ENCODE results near the gene TLE7.
A peak's percentile ranks its signal among the peaks of the same experiment; 100 is the strongest.

TLE7 gene

DNA sequence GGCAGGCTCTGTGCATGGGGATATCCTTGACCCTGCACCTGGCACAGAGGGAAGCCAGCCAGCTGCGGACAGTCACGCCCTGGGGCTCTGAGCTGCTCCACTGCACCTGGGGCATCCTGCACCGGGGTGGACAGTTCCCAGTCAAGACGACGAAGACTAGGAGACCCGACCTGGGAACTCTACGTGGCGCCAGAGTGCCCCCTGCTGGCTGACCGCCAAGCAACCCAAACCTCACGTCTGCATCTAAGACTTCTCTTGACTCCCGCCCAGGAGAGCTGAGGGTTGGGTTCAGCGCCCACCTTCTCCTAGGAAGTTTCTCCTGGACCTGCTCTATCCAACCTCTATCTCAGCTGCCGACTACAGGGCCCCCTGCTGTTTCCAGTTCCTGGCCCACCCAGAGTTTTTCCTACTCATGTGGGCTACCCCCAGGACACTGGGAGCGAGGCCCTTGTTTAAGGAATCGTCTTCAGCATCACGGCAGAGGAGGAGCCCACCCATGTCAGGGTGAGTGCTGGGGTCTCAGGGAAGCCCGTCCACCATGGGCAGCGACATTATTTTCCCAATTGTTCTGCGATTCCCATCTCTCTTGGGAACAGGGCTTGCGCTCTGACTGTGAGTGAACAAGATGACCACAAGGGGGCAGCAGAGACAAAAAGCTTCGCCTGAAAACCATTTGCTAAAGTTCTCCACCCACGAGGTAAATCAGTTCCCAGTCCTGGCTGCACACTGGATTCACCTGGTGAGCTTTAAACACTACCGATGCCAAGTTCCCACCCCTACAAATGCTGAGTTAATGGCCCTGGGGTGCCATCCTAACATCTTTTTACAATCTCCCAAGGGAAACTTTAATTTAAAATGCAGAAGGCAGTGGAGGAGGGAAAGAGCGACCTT is 29.3 kb downstream of the TLE7 start:
- DNase-seq: peak; percentile 59

DNA sequence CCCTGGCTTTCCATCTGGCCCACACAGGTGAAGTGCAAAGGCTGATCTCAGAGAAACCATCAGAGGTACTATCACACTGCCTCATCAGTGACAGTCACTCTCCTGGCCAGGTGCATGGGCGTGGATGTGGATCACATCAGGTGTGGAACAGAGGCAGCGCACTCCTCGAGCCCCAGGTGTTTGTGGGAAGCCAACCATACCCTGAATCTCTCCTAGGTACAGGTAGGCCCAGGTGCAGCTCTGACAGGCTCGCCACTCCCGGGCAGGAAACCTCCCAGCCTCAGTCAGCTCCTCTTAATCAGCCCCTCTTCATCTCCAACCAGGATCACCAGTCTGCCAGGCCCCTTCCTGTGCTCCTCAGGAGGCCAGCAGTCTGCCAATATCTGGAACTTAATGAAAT is 31.7 kb downstream of the TLE7 start:
- no peak for DNase-seq

DNA sequence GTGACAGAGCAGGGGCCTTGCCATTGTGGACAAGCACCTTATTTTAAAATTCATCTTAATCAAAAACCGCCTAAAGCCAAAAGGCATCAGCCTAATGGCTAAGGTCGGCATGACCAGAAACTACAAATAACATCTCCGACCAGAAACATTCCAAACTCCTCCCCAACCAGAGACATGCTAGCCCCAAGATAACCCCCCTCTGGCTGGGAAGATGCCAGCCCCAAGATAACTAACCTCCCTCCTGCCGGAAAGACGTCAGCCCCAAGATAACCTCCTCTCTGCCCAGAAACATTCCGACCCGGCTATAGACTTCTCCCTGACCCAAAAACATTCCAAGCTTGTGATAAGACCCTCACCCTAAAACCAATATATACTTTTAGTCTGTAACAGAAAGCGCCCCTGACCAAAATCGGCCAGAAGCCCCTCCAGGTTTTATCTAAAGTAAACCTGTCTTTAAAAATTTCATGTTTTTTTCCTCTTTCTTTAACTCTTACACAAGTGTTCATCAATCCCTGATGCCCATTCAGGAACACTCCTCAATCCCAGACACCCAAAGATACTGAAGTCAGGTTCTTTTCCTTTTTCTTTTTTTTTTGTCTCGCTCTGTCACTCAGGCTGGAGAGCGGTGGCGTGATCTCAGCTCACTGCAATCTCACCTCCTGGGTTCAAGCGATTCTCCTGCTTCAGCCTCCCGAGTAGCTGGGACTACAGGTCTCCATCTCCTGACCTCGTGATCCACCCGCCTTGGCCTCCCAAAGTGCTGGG is 32.7 kb downstream of the TLE7 start:
- DNase-seq: no peak

DNA sequence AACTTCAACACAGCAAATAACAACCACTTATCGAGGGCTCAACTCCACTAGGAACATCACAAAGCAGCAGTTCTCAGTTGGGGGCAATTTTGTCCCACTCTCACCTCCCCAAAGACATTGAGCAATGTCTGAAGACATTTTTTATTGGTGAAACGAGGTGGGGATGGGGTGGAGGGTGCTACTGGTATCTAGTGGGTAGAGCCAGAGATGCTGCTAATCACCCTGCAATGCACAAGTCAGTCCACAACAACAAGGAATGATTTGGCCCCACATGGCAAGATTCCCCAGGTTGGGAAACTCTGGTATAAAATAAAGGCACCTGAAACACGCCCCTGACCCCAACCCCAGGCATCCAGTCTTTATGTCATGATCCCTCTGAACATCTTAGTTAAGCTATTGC is 33.3 kb downstream of the TLE7 start:
- DNase-seq: no peak

DNA sequence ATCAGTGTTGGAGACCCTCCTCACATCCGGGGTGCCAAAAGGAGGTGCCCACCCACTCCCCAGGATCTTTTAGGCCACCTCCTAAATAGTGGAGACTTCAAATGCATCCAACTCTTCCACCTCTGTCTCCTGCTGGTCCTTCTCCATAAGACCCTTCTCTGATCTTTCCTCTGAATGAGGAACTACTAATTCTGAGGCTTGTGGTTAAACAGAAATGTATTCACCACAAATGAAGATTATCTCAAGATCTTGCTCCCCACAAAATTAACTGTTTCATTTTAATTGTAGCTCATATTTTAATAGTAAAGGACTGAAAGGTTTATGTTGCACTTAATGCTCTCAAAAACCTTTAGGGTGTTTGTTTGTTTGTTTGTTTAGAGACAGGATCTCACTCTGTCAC is 34.1 kb downstream of the TLE7 start:
- no peak for DNase-seq

DNA sequence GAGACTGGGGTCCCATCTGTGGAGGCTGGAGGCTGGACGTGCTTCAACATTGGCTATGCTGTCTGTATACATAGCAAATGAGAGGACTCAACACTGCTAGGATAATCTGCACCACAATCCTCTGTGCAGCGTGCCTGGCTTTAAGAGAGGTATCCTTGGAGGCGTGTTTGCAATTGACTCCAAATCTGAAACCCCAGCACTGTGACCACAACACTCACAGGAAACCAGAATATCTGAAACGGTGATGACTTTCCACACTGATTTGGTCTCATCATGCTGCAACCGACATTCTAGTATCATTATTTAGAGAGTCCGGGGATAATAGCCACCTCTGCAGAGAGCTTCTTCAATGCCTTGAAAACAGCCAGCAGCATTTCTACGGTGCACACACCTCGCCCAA is 35.1 kb downstream of the TLE7 start:
- no peak for DNase-seq

DNA sequence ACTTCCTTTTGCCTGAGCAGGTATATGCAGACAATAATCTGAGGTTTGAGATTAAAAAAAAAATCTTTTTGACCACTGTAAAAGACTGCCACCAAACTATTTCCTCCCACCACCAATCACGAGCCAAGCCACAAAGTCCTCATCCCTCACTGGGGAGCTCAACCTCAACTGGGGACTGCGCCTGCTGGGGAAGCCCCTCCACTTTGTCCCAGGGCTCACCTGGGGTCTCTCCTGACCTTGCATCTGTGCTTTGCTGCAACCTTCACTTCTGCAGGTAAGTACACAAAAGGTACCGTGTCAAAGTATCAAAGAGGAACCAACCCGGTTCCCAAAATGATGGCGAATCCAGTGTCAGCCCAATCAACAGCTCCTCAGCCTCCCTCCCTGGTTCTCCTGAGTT is 35.5 kb downstream of the TLE7 start:
- DNase-seq: no peak

DNA sequence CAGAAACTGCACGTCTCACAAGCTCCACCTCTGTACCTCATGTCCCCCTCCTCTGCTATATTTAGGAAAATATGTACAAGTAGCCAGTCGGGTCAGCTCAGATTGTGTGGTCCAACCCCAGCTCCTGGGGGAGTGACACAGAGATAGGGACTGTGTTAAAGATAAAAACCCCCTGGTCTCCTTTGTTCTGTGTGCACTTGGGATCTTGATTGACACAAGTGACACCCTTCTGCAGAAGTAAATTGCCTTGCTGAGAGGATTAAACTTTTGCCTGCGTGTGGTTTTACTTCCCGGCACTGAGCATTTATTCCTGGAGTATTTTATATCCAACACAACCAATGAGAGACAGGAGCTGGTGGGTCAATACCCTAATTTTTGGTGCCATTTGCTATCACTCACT is 37.5 kb downstream of the TLE7 start:
- DNase-seq: no peak

DNA sequence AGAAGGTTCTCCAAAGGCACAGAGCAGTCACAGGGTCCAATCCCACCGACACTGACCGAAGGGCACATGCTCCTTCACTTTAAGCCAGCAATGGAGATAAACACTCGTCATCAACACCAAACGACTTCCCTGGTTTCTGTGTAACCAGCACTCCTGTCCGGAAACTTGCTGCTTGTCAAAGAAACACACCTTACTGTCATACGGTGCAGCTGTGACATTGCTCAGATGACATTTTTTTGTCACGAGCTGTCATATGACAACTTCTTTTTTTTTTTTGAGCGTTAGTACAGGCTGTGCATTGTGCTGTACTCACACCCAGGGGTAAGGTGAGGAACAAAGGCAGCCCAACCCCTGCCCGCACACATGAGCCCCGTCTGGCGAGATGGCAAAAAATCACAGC is 39.2 kb downstream of the TLE7 start:
- no peak for DNase-seq

DNA sequence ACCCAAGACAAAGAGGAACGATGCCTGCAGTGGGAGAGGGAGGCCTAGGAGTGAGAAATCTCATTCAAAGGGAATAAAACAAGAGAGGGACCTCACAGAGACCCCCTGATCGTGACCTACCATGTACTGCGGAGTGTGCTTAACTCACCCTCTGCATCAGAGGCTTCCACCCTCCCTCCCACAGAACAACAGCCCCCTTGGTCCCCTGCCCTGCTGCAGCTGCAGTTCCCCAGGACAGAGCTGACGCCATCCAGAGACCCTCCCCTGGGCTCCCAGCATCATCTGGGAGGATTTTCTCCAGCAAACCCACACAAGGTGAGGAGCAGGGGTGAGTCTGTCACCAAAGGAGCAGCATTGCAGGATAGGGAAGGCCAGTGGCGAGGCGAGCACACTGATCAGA is 39.8 kb downstream of the TLE7 start:
- DNase-seq: no peak

DNA sequence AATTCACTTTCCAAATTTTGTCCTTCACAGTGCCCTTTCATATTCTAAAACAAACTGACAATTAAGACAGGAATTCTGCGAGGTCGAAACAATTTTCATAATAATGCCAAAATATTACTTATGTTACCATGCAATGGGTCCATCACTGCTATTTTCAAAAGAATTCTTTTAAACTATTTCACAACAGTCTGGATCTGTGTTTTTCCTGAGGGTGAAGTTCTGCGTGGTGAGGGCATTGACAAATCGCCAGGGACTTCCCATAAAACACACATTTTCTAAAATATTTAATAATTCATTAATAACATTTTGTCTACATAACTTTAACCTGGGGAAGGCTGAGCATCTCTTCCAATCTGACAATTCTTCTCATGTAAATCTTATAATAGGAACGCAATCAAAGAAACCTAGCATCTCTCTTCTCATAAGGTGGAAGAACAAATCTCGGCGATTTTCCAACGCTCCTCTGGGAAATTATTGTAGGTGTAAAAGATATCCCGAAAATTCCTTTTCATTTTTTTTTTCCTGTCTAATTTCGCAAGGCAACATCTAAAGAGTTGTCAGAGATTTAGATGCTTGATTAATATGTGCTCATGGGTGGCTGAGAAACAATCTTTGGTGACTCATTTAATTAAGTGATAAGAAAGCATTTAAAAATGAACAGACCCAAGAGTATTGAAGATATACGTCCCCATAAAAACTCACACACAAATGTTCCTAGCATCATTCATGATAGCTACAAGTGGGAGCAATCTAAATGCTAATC is 41.9 kb downstream of the TLE7 start:
- no peak for DNase-seq

DNA sequence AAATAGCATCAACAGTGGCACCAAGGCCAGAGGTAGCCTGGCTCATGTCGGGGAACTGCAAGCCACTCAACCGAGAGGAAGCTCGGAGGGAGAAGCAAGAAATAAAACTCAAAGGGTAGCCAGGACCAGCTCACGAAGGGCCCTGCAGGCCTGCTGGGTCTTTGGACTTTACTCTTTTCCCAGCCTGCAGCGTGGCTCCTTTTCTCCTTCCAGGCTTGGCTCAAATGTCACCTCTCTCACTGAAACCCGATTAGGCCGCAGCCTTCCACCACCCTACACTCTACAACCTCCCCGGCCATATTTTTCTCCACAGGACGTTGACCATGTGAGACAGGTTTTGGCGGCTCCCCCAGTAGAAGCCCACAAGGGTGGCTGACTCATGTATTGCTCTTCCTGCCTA is 45.3 kb downstream of the TLE7 start:
- no peak for DNase-seq

DNA sequence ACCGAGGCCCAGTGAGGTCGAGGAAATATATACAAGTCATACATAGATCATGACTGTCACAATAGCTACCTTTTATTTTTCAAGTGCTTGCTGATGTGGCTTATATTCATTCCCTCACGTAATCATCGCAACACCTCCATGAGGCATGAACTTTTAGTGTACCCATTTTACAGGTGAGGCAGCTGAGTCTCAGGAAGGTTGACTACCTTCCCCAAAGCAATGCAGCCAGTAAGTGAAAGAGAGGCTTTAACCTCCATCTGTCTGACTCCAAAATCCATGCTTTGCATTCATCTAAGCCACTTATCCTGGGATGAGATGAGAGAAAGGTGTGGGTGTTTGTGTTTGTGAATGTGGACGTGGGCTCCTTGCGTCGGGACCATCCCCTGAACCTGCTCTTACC is 52.5 kb downstream of the TLE7 start:
- DNase-seq: no peak

DNA sequence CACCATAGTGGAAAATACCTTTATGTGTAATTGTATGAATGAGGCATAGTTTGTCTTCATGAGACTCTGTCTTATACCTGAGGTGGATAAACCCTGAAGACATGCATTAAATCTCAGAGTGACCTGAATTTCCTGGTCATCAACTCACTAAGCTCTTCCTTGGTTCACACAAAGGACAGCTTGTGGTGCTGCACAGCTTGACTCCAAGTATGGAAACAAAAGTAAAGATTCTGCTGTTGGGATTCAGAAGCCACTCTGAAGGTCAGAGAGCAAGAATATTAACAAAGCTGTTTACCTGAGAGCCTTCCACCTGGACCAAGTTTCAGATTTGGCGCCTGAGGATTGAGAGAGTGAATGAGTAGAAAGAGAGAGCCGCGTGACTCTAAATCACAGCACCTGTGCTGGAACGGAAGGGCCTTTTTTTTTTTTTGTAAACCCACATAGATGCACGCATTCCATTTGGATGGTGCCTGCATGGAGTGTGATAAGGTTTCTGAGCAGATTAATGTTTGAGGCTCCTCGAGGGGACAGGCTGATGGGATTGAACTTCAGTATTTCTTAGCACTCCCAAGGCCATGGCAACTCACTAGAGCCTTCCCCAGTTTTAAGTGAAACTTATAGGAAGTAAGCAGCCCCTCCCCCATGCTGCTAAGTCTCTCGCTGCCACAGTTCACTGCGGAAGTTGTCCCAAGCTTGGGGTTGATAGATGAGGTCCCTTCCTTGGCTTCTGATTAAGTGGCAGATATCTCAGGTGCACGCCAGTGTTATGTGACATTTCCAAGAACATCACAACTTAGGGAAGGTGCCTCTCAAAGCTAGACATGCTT is 54.6 kb downstream of the TLE7 start:
- DNase-seq: no peak

DNA sequence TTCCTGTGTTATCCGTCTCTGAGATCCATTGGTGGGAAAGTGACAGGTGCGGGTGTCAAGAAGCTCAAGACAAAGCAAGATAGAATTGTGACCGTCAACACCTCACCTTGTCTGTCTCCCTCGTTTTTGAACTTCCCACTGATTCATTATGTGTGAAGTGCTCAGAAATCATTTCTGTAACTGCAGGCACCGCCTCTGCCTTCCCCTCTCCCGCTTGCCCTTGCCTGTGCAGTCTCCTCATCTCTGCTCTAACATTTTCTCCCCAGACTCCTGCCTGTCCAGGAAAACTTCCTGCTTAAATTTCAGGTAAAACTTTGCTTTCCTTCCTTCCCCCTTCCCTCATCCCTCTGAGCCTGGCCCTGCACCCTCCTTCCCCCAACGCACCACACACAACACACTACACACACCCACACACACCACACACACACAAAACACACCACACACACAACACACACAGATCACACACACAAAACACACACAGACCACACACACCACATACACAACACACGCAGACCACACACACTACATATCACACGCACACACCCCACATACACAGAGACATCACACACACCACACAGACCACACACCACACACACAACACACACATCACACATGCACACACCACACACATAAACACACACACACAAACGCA is 57.7 kb downstream of the TLE7 start:
- DNase-seq: no peak

DNA sequence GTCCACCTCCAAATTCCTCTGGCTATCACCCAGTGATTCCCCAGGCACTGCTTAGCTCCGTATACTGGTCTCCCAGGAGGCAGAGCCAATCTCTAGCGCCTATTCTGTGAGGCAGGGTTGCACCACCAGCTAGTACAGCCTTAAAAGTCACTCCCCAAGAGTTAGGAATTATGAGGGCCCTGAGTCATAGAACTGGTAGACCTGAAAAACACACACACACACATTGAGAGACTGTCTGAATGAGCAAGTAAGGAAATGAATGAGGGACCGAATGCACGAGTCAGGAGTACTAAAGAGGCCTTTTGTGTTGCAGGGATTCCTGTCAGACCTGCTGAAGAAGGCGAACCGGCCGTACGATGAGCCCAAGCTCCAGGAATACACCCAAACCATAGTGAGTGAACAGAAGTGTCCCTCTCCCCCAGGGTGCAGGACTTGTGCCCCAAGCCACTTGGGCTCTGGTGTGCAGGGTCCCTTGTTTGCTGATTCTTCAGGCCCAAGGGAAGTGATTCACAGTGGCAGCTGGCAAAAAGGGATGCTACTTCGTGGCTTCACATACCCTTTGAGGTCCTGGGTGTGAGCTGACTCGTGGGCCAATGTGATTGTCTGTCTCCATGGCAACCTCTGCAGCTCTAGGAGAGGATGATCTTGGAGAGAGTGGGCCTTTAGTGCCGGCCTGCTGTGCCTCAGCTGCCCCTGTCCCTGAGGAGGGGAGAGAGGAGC is 58.6 kb downstream of the TLE7 start:
- DNase-seq: peak; percentile 11

DNA sequence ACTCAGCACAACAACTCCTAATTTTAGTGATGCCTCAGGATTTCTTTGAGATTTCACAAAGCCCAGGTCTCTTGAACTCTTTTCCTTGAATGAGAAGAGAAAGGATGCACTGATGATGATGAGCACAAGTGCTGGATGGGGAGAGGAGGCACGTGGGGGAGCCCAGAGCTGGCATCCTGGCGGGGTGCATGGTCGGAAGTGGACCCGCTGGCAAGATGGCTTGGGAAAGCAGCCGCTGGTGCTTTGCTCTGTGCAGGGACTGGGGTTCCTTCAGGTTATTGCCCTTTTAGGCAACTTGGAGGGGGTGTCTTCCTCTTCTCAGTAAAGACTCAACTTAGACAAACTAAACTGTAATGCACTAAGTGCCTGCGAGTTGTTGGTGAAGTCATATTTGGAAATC is 61.0 kb downstream of the TLE7 start:
- no peak for DNase-seq
